NCI-H748 (cell line): ENCODE data around the gene CIAO3.
A peak's percentile ranks its signal among the peaks of the same experiment; 100 is the strongest.

Source experiments
- DNase-seq: peaks from one replicate; lab custom pipeline; 2025; ENCODE audit not compliant: unreplicated experiment; lab: John Stamatoyannopoulos, UW

Gene CIAO3

GRCh38 chr16:711548-712320 lies 29.1 kb downstream of the CIAO3 start:
- peak; percentile 62 for DNase-seq

- DNase-seq: no peak
Measured at GRCh38 chr16:711084-711483, 29.7 kb downstream of the CIAO3 start.

GRCh38 chr16:710500-711075 lies 30.2 kb downstream of the CIAO3 start:
- no peak for DNase-seq

- peak; percentile 92 for DNase-seq
Measured at GRCh38 chr16:709566-710499, 31.0 kb downstream of the CIAO3 start.

GRCh38 chr16:708959-709358 lies 31.8 kb downstream of the CIAO3 start:
- DNase-seq: no peak

- no peak for DNase-seq
Measured at GRCh38 chr16:708019-708418, 32.8 kb downstream of the CIAO3 start.

- no peak for DNase-seq
Measured at GRCh38 chr16:707062-707538, 33.7 kb downstream of the CIAO3 start.

- DNase-seq: peak; percentile 41
Measured at GRCh38 chr16:706189-707061, 34.4 kb downstream of the CIAO3 start.

GRCh38 chr16:705431-706188 lies 35.2 kb downstream of the CIAO3 start, which contains the start of gene FBXL16:
Gene FBXL16 (minus strand): TSS chr16:705801. CDS start chr16:697405, 8,396 bp downstream.
- DNase-seq: peak; percentile 83

- peak; percentile 11 for DNase-seq
Measured at GRCh38 chr16:704552-705380, 36.0 kb downstream of the CIAO3 start.

GRCh38 chr16:704047-704446 lies 36.8 kb downstream of the CIAO3 start:
- DNase-seq: no peak

- DNase-seq: no peak
Measured at GRCh38 chr16:703406-703805, 37.4 kb downstream of the CIAO3 start.

- no peak for DNase-seq
Measured at GRCh38 chr16:702341-702740, 38.5 kb downstream of the CIAO3 start.

- no peak for DNase-seq
Measured at GRCh38 chr16:700684-701584, 39.9 kb downstream of the CIAO3 start.

GRCh38 chr16:698911-699671 lies 41.7 kb downstream of the CIAO3 start:
- DNase-seq: no peak

- DNase-seq: peak; percentile 96
Measured at GRCh38 chr16:695355-696089, 45.3 kb downstream of the CIAO3 start.
